CD4-positive, CD25-positive, alpha-beta regulatory T cell (primary cell): ENCODE results near the gene EEF1G. TPM values are rescaled to one million over a fixed set of nuclear protein-coding genes. Genes with fewer than 3 reads are reported as not detected.

Experiments
- ATAC-seq, 2 donors: fragments of 150-1000 bp; cut with Tn5 transposase; one replicate each; pipeline ENCODE4 v1.10.0; 2021; ENCODE audit warnings: low read depth in 2 of 2, moderate number of reproducible peaks in 2 of 2, moderate library complexity in 1 of 2
- DNase-seq, 3 donors: peaks; one replicate each; pipeline versions ENCODE4 v3.0.0 to v3.0.0-alpha.2; 2012 to 2022; ENCODE audit warnings: mixed read lengths in 1 of 3
- H3K27ac ChIP-seq: one replicate; pipeline ENCODE4 v1.7.0; 2013; ENCODE audit warnings: mild to moderate bottlenecking, low read length; ENCODE audit not compliant: insufficient read depth, poor library complexity, severe bottlenecking
- H3K27me3 ChIP-seq: one replicate; pipeline ENCODE4 v1.7.0; 2013; ENCODE audit warnings: low read length; ENCODE audit not compliant: control insufficient read depth, insufficient read depth
- H3K36me3 ChIP-seq: one replicate; pipeline ENCODE4 v1.7.0; 2013; ENCODE audit warnings: mild to moderate bottlenecking, low read length, moderate library complexity; ENCODE audit not compliant: control insufficient read depth, insufficient read depth
- H3K4me1 ChIP-seq: 2 replicates; pipeline ENCODE4 v1.7.0; 2013; ENCODE audit warnings: mild to moderate bottlenecking, low read length; ENCODE audit not compliant: insufficient read depth, control insufficient read depth, poor library complexity, severe bottlenecking
- H3K4me3 ChIP-seq: one replicate; pipeline ENCODE4 v1.7.0; 2013; ENCODE audit warnings: low read depth, mild to moderate bottlenecking, low read length, moderate library complexity
- H3K9me3 ChIP-seq, 2 experiments: 1 replicate in 1 of 2; 2 replicates in 1 of 2; pipeline ENCODE4 v1.7.0; 2013; ENCODE audit warnings: low read length in 2 of 2, mild to moderate bottlenecking in 1 of 2, moderate library complexity in 1 of 2; ENCODE audit not compliant: control insufficient read depth in 2 of 2
- H3K27ac Mint-ChIP-seq, 3 donors: one replicate each; pipeline ENCODE4 v1.8.0; 2020 to 2022; ENCODE audit warnings: mild to moderate bottlenecking in 3 of 3, mixed read lengths in 3 of 3, moderate library complexity in 2 of 3
- H3K27me3 Mint-ChIP-seq: one replicate; pipeline ENCODE4 v1.8.0; 2022; ENCODE audit warnings: mild to moderate bottlenecking, mixed read lengths
- H3K36me3 Mint-ChIP-seq: one replicate; pipeline ENCODE4 v1.8.0; 2020; ENCODE audit warnings: mixed read lengths
- H3K4me1 Mint-ChIP-seq, 4 donors: one replicate each; pipeline ENCODE4 v1.8.0; 2020 to 2022; ENCODE audit warnings: mixed read lengths in 4 of 4, mild to moderate bottlenecking in 1 of 4
- H3K4me3 Mint-ChIP-seq, 4 donors: one replicate each; pipeline ENCODE4 v1.8.0; 2020 to 2022; ENCODE audit warnings: mild to moderate bottlenecking in 4 of 4, mixed read lengths in 4 of 4, moderate library complexity in 3 of 4
- H3K9me3 Mint-ChIP-seq, 7 donors: one replicate each; pipeline ENCODE4 v1.8.0; 2020 to 2022; ENCODE audit warnings: mixed read lengths in 7 of 7, mild to moderate bottlenecking in 3 of 7, moderate library complexity in 2 of 7
- polyA plus RNA-seq, 4 donors: library from polyadenylated mRNA; unstranded; fragments of 300-500 nt; fragmentation: Illumina TruSeq; gene quantifications; one replicate each; pipeline ENCODE4 v1.2.3, GENCODE V29; 2021
- total RNA-seq: library from RNA; stranded (reverse); gene quantifications from one replicate; pipeline ENCODE4 v1.2.3, GENCODE V29; 2022

Gene EEF1G
- total and polyA plus RNA-seq, 5 donors from 2014 or later = 775 to 1,680 (median 1,198) TPM

DNA sequence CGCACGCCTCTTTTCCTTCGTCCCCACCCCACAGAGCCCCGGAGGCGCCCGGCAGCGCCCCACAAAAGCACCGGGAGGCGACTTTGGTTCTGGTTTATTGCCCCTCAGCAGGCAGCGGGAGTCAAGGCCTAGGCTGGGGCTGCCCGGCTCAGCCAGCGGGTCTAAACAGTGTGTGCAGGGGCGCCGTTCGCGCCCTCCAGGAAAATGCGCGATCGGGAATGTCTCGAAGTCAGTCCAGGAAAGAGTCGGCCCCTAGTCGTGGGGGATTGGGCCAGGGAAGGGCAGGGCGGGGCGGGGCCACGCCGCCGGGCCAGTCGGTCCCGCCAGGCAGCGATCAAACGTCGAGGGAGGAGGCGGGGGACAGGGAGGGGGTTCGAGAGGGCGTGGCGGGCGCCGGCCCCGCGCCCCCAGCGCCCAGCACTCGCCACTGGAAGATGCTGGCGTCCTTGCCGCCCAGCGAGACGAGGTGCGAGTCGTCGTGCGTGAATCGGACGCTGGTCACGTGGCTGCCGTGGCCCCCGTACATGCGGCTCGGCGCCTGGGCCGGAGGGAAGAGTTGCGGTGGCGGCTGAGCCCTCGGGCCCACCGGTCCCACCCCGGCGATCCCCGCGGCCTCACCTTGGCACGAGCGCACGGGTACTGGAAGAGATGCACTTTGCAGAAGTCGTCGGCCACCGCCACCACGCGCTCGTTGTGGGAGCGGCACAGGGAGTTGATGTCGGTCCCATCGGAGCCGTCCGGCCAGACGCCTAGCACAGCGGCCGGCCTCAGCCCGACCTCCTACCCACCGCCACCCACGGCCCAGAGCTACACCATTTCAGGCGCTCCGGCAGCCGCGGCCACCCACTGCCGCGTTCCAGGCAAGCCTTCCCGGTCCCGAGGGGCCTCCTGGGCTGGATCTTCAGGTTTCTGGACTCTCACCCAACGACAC lies 28.7 kb upstream of the EEF1G start:
- Mint-ChIP-seq H3K36me3 (peaks cover 47% of the 10 kb centered on the region), H3K4me1 (peaks cover 11 to 59% (median 44%) of the 10 kb centered on the region in 4 donors)
- H3K4me1 ChIP-seq = peaks cover 44% of the 10 kb centered on the region

DNA sequence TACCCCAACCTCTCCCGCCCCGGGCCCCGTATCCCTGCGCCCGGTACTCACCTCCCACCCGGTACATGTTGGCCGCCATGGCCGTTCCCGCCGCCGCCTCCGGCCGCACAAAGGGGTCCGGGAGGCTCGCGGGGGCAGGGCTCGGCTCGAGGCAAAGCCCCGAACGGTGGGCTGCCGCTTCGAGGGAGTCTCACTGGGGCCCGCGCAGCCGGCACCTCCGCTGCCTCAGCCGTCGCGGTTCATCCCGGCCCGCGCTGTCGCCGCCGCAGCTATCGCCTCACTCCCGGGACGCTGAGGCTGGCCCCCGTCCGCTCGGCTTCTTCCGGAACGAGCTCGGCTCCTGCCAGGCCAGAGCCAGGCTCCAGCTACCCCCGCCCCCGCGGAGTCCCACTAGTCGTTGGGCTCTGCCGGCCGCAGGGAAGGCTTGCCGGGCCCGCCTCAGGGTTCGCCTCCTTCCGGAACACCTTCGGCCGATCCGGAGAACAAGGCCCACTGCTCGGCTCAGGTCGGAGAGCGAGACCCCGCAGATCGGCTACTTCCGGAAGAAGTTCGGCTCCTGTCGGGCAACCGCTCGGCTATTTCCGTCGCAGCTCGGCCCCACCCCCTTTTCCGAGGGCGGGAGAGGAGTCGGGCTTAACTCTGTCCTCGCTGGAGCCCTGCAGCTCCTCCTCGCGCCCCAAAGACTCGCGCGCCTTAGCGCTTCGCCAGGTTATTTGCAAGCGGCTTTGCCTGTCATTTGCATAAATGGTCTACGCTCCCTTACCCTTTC lies 27.9 kb upstream of the EEF1G start, which contains the start of gene MTA2:
TSS of gene MTA2 (minus strand) at position 494 of the 769 bp plus-strand sequence. CDS start at position 79, 415 bp downstream.
- DNase-seq = peak; percentile 98 to 100 (median 99)
- peaks cover 38% of the 10 kb centered on the region for H3K36me3 ChIP-seq

More for the DNA sequence above, 28.7 kb upstream of the EEF1G start:
- Histone ChIP-seq H3K27me3 (no peaks in the 10 kb centered on the region), H3K27ac (peak overlapping the region; percentile 90), H3K9me3 (no peaks in the 10 kb centered on the region), H3K4me3 (peak overlapping the region; percentile 57), H3K36me3 (peaks cover 30% of the 10 kb centered on the region)
- ATAC-seq = no peak
- peak overlapping the region; percentile 92 to 97 (median 96) for H3K27ac Mint-ChIP-seq
- peak overlapping the region; percentile 95 to 100 (median 96) for H3K4me3 Mint-ChIP-seq
- no peaks in the 10 kb centered on the region for H3K27me3 Mint-ChIP-seq
- no peaks in the 10 kb centered on the region for H3K9me3 Mint-ChIP-seq
- peak in 1 of 3 donors; percentile 40 for DNase-seq

DNA sequence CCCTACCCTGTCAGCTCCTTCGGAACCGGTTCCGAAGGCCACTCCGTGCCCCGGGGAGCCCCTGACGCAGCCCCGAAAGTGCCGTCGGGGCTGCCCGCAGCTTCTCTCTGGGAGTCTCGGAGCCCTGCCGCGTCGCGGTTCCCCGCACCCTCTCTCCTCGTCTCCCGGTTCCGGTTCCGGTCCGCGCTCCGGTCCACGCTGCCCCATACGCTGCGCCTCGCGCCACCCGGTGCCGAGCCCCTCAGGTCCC lies 27.4 kb upstream of the EEF1G start:
- Histone ChIP-seq H3K27ac (peak overlapping the region; percentile 90), H3K27me3 (no peaks in the 10 kb centered on the region), H3K4me1 (peaks cover 48% of the 10 kb centered on the region), H3K36me3 (peaks cover 43% of the 10 kb centered on the region), H3K4me3 (peak overlapping the region; percentile 98), H3K9me3 (no peaks in the 10 kb centered on the region)
- Mint-ChIP-seq H3K4me1 (peaks cover 11 to 65% (median 45%) of the 10 kb centered on the region in 4 donors), H3K9me3 (no peaks in the 10 kb centered on the region), H3K27ac (peak overlapping the region; percentile 96 to 97 (median 96)), H3K4me3 (peak overlapping the region; percentile 95 to 100 (median 96)), H3K36me3 (peaks cover 44% of the 10 kb centered on the region), H3K27me3 (no peaks in the 10 kb centered on the region)
- DNase-seq = peak; percentile 40 to 53 (median 52)
- no peak for ATAC-seq

More for the DNA sequence above, 27.9 kb upstream of the EEF1G start, which contains the start of gene MTA2:
- H3K9me3 ChIP-seq = no peaks in the 10 kb centered on the region
- H3K36me3 Mint-ChIP-seq = peaks cover 47% of the 10 kb centered on the region
- H3K27ac Mint-ChIP-seq = peak within 1 kb of the TSS; percentile 96 to 97 (median 97)
- H3K4me3 ChIP-seq = peak within 1 kb of the TSS; percentile 98
- H3K4me3 Mint-ChIP-seq = peak within 1 kb of the TSS; percentile 95 to 100 (median 96)
- H3K27me3 Mint-ChIP-seq = no peaks in the 10 kb centered on the region
- no peaks in the 10 kb centered on the region for H3K9me3 Mint-ChIP-seq
- peak; percentile 75 to 78 for ATAC-seq
- peak within 1 kb of the TSS; percentile 90 for H3K27ac ChIP-seq
- H3K4me1 Mint-ChIP-seq = peaks cover 11 to 61% (median 46%) of the 10 kb centered on the region in 4 donors
- H3K27me3 ChIP-seq = no peaks in the 10 kb centered on the region
- H3K4me1 ChIP-seq = peaks cover 48% of the 10 kb centered on the region

DNA sequence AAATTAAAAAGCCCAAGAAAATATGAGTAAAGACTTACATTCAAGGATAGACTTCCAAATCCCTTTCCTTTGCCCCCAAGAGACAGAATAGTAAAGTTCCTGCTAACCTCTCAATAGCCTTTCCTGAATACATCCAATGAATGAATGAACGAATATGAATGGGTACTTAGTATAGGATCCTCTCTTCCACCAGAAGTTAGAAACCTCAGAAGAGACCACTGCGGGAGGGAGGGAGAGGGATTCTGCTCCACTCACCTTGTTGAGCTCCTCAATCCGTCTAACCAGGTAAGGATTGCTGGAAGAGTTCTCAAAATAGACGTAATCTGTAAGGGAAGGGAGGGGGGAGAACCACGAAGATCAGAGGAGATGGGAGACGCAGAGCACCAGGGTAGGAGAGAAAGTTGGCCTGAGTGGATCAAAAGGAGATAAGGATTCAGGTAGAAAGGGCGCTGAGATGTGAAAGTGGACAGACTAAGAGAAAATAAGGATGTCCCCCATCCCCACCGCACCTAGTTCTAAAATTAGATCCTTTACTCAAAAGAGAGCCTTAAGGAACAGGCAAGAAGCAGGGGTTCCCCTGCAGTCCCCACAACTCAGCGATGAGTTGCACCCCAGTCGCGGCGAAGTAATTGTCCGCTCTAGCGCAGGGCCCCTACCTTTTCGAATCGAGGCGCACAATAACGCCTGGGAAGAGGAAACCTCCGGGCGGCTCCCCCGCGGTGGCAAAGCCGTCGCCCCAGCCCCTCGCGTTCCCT lies 26.9 kb upstream of the EEF1G start:
- DNase-seq (peak in 1 of 3 donors; percentile 42), ATAC-seq (no peak)
- Histone ChIP-seq H3K9me3 (no peaks in the 10 kb centered on the region), H3K4me3 (peak overlapping the region; percentile 98), H3K27me3 (no peaks in the 10 kb centered on the region), H3K27ac (peak overlapping the region; percentile 90), H3K36me3 (peaks cover 45% of the 10 kb centered on the region), H3K4me1 (peaks cover 48% of the 10 kb centered on the region)
- Mint-ChIP-seq H3K27me3 (no peaks in the 10 kb centered on the region), H3K36me3 (peaks cover 45% of the 10 kb centered on the region), H3K27ac (peak overlapping the region; percentile 96 to 97 (median 96)), H3K4me3 (peak overlapping the region; percentile 95 to 100 (median 96)), H3K9me3 (no peaks in the 10 kb centered on the region), H3K4me1 (peaks cover 11 to 67% (median 44%) of the 10 kb centered on the region in 4 donors)

DNA sequence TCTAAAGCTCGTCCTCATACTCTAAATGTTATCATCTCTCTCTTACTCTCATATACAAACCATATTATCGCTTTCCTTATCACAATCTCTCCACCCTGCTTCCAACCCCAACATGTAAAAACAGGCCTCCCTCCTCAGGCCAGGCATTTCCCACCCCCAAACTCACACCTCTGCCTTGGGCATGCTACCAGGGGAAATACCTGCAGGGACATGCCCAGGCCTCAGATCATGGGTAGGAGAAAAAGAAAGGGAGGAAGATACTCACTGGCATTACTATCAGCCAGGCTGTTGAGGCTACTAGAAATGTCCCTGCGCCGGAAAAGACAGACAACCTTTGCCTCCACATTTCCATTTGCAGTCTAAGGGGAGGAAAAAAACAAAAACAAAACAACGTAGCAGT lies 26.2 kb upstream of the EEF1G start:
- peaks cover 51% of the 10 kb centered on the region for H3K36me3 Mint-ChIP-seq
- ATAC-seq (no peak), DNase-seq (no peak)
- no peaks in the 10 kb centered on the region for H3K27me3 Mint-ChIP-seq
- peaks cover 47% of the 10 kb centered on the region for H3K36me3 ChIP-seq
- H3K9me3 ChIP-seq = no peaks in the 10 kb centered on the region
- H3K27me3 ChIP-seq = no peaks in the 10 kb centered on the region
- H3K9me3 Mint-ChIP-seq = no peaks in the 10 kb centered on the region
- H3K4me1 Mint-ChIP-seq = peaks cover 11 to 70% (median 47%) of the 10 kb centered on the region in 4 donors
- H3K4me3 Mint-ChIP-seq = peak overlapping the region; percentile 95 to 100 (median 96)
- peak overlapping the region; percentile 90 for H3K27ac ChIP-seq
- peak overlapping the region; percentile 96 to 97 (median 96) for H3K27ac Mint-ChIP-seq
- H3K4me3 ChIP-seq = peak overlapping the region; percentile 98
- peaks cover 48% of the 10 kb centered on the region for H3K4me1 ChIP-seq

DNA sequence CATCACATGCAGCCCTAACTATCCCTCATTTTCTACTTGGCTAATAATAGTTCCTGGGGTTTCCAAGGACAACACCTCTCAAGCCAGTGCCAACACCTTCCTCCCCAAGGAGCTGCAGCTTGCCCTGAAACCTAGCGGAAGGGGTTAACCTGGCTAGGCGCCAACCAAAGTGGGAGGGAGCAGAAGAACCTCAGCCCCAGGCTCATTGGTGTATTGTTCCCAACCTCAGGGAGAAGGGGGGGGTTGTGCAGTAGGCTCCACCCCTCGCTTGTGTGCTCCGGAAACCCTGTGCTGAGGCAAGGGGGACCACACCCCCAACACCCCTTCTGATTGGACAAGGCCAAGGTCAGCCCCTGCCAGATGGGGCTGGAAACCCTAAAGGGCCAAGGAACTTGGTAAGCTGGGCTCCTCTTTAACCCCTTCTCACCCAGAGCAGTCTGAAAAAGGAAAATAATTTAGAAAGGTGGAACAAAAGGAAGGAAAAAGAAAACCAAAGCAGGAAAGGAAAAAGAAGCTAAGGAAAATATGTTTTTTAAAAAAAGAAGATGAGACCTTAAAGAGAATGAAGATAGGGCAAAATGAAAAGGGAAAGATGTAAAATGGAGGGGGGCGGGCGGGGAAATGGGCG lies 25.5 kb upstream of the EEF1G start:
- peak overlapping the region; percentile 90 for H3K27ac ChIP-seq
- no peaks in the 10 kb centered on the region for H3K9me3 ChIP-seq
- DNase-seq (peak; percentile 94 to 100 (median 98)), ATAC-seq (peak; percentile 79 to 81)
- H3K27me3 Mint-ChIP-seq = no peaks in the 10 kb centered on the region
- peaks cover 55% of the 10 kb centered on the region for H3K36me3 Mint-ChIP-seq
- H3K9me3 Mint-ChIP-seq = no peaks in the 10 kb centered on the region
- H3K36me3 ChIP-seq = peaks cover 49% of the 10 kb centered on the region
- peaks cover 49% of the 10 kb centered on the region for H3K4me1 ChIP-seq
- peak overlapping the region; percentile 98 for H3K4me3 ChIP-seq
- peak overlapping the region; percentile 96 to 97 (median 96) for H3K27ac Mint-ChIP-seq
- H3K4me1 Mint-ChIP-seq = peaks cover 11 to 75% (median 50%) of the 10 kb centered on the region in 4 donors
- H3K27me3 ChIP-seq = no peaks in the 10 kb centered on the region
- peak overlapping the region; percentile 95 to 100 (median 96) for H3K4me3 Mint-ChIP-seq
